Large intestine (tissue), 3 donors: ENCODE data around the gene GLP1R. TPM values are rescaled to one million over a fixed set of nuclear protein-coding genes. Genes with fewer than 3 reads are reported as not detected.

Source experiments
- DNase-seq, 2 donors: peaks; one replicate each; pipeline versions ENCODE4 v3.0.0 to v3.0.0-alpha.2; 2013
- H3K27ac ChIP-seq: one replicate; pipeline ENCODE4 v1.5.1; 2013; ENCODE audit warnings: low read length
- H3K27me3 ChIP-seq: 2 replicates; pipeline ENCODE4 v1.6.1; 2013; ENCODE audit warnings: low read length; ENCODE audit not compliant: control insufficient read depth, insufficient read depth
- H3K36me3 ChIP-seq: 2 replicates; pipeline ENCODE4 v1.6.1; 2013; ENCODE audit warnings: low read length; ENCODE audit not compliant: control insufficient read depth, insufficient read depth
- H3K4me1 ChIP-seq: one replicate; pipeline ENCODE4 v1.6.1; 2013; ENCODE audit warnings: low read length; ENCODE audit not compliant: control insufficient read depth, insufficient read depth
- H3K4me3 ChIP-seq: one replicate; pipeline ENCODE4 v1.5.1; 2013; ENCODE audit warnings: low read length
- H3K9me3 ChIP-seq: one replicate; pipeline ENCODE4 v1.6.1; 2013; ENCODE audit warnings: mild to moderate bottlenecking, low read depth, low read length, moderate library complexity; ENCODE audit not compliant: control insufficient read depth
- WGBS: methylation state at CpG from one replicate; pipeline ENCODE4 v1.1.5; 2013; ENCODE audit warnings: low lambda C conversion rate; ENCODE audit not compliant: insufficient coverage; 5-methylcytosine and 5-hydroxymethylcytosine counted together
- polyA plus RNA-seq: library from polyadenylated mRNA; unstranded; fragments of 120-200 nt; gene quantifications from one replicate; pipeline ENCODE4 v1.2.1, GENCODE V29; 2013

The GLP1R gene
- polyA plus RNA-seq, 1 donor = 0.84 TPM

DNA sequence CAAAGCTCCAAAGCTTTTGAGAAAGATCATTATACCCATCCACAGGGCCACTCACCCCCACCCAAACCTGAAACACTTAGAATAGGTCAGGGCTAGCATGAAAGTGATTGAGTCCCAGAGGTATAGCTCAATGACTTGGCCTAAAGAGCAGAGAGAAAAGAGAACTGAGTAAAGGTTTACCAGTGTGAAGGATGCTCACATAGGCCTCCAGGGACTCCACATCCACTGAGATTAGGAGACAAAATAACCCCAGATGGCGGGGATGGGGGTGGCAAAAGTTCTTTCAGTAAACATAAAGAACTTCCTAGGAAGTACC is 54.2 kb downstream of the GLP1R start:
- H3K27me3 ChIP-seq = no peaks in the 10 kb centered on the region
- H3K36me3 ChIP-seq = peaks cover 19% of the 10 kb centered on the region
- H3K27ac ChIP-seq = no peak overlapping the region
- no peaks in the 10 kb centered on the region for H3K9me3 ChIP-seq
- no CpG with 5 or more reads among the region's 1 CpG for WGBS
- H3K4me1 ChIP-seq = peaks cover 4% of the 10 kb centered on the region
- no peak overlapping the region for H3K4me3 ChIP-seq
- no peak for DNase-seq

DNA sequence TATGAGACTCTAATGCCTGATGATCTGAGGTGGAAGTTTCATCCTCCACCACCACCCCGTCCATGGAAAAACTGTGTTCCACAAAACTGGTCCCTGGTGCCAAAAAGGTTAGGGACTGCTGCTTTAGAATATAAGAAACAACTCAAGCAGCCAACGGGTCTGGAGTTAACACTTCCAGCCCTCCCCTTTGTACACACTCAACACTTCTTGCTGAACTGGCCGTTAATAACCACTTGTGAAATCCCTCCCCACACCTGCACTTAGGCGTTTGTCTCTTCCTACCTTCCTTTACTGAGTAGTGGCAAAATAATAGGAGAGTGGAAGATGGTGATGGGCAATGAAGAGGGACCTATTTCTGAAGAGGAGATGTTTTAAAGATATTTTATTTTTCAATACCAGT is 55.9 kb downstream of the GLP1R start:
- Histone ChIP-seq H3K27me3 (no peaks in the 10 kb centered on the region), H3K9me3 (no peaks in the 10 kb centered on the region), H3K36me3 (peaks cover 29% of the 10 kb centered on the region), H3K27ac (no peak overlapping the region), H3K4me3 (no peak overlapping the region), H3K4me1 (peaks cover 15% of the 10 kb centered on the region)
- no peak for DNase-seq
- WGBS = no CpG with 5 or more reads among the region's 4 CpGs

DNA sequence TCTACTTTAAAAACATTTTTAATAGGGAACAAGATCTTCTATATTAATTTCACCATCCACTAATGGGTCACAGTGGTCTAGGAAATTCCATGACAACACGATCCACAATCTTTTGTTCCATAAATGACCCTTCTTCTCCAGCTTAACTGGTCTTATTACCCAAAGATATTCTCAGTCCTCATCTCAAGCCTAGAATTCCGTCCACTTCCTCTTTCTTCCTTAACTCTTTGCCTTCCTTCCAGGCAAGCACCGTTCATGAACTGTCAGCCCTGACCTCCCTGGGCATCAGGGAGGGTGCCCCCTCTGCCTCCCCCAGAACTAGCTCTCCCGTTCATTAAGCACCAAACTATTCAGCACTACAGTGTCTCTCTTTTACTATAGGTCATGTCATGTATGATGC is 58.5 kb downstream of the GLP1R start:
- H3K4me3 ChIP-seq = no peak overlapping the region
- H3K36me3 ChIP-seq = peaks cover 38% of the 10 kb centered on the region
- H3K9me3 ChIP-seq = no peaks in the 10 kb centered on the region
- H3K27ac ChIP-seq = no peak overlapping the region
- no peaks in the 10 kb centered on the region for H3K27me3 ChIP-seq
- H3K4me1 ChIP-seq = peaks cover 15% of the 10 kb centered on the region
- WGBS = 72% methylated on average over 2 of the region's 4 CpGs
- DNase-seq = no peak

DNA sequence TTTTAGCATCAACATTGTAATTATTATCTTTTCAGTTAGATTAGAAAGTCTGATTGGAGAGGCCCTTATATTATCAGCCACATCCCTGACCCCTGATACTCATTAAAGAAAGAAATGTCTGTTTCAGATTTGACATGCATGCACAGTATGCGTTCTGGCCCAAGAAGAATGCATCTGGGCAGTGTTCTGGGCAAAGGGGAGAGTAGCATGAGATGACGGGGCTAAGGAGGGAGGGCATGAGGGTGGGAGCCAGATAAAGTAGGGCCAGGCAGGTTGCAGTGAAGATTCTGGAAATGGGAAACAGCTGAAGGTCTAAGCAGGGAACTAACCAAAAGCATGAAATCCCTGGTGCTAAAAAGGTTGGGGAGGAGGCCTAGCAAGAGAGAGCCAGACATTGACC is 59.1 kb downstream of the GLP1R start:
- Histone ChIP-seq H3K36me3 (peaks cover 38% of the 10 kb centered on the region), H3K27me3 (no peaks in the 10 kb centered on the region), H3K27ac (peak overlapping the region; percentile 35), H3K4me3 (no peak overlapping the region), H3K4me1 (peaks cover 15% of the 10 kb centered on the region), H3K9me3 (no peaks in the 10 kb centered on the region)
- WGBS = 67% methylated on average over 1 of the region's 2 CpGs
- no peak for DNase-seq

DNA sequence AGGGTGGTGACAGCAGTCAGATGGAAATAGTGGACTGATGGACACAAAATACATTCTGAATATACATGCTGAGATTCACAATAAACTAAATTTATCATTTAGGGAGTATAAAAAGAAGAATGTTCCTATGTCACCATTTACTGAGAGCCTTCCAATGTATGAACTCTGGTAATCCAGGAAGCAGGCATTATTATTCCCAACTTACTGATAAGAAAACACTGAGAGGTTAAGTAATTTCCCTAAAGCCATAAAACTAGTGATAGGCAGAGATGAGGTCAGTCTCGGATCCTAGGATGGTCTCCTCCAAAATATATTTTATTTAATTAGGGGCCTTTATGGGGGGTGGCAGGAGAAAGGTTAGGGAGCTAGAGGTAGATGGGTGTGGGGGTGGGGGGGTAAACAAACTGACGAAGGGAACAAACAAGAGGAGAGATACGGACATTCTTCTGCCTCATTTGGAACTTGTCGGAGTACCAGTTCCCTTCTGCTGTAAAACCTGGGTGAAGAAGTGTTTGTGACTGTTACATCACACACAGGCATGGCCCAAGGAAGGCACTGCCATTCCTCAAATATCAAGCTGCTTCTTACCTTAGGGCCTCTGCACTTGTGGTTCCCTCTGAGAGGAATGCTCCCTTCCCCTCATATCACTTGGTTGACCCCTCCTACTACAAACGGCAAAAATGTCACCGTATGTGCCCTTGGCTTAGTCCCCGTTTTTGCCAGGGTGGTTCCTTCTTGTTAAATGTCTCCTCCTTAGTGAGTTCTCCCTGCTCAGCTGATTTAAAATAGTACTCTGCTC is 59.7 kb downstream of the GLP1R start:
- peak; percentile 32 to 65 for DNase-seq
- Histone ChIP-seq H3K9me3 (no peaks in the 10 kb centered on the region), H3K27me3 (no peaks in the 10 kb centered on the region), H3K36me3 (peaks cover 33% of the 10 kb centered on the region), H3K4me1 (peaks cover 15% of the 10 kb centered on the region), H3K27ac (peak overlapping the region; percentile 35), H3K4me3 (no peak overlapping the region)
- WGBS = 38% methylated on average over 1 of the region's 7 CpGs

DNA sequence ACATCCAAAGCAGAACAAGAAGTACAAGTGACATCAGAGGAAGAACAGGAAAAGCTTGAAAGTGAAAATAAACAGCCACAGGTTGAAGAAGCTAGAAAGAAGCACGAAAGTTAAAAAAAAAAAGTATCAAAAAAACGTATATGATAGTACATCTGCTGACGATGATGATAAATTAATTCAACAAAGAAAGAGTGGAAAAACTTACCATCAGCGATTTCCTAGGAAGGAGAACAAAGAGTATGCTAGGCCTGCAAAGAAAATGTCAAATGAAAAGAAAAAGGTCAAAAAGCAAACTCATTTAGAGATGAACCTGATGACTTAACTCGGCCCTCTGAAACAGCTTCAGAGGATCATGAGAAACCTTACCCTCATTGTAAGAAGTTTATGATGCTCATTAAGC is 62.7 kb downstream of the GLP1R start:
- Histone ChIP-seq H3K9me3 (no peaks in the 10 kb centered on the region), H3K4me1 (peaks cover 20% of the 10 kb centered on the region), H3K36me3 (peaks cover 19% of the 10 kb centered on the region), H3K4me3 (no peak overlapping the region), H3K27ac (no peak overlapping the region), H3K27me3 (no peaks in the 10 kb centered on the region)
- 89% methylated on average over 4 of the region's 5 CpGs for WGBS
- DNase-seq = no peak

DNA sequence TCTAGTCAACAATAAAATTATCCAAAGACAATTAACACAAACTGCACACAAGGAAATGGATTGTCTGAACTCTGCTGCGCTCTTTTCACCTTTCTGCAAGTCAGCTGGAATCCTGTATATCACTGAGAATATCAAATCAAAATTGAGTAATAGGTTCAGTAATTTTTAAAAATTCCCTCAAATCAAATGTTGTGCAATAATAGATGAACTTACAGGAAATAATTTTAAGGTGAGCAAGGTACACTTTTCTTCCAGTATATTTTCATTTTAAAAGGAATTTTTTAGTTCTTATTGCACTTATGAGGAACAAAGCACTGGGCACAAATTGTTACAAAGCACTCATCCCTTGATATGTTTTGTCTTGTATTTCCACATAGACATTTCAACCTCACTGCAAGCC is 65.2 kb downstream of the GLP1R start:
- Histone ChIP-seq H3K4me1 (peaks cover 9% of the 10 kb centered on the region), H3K4me3 (peak overlapping the region; percentile 84), H3K9me3 (no peaks in the 10 kb centered on the region), H3K27me3 (no peaks in the 10 kb centered on the region), H3K36me3 (peaks cover 16% of the 10 kb centered on the region), H3K27ac (no peak overlapping the region)
- no CpG with 5 or more reads among the region's 1 CpG for WGBS
- DNase-seq = peak in 1 of 2 donors; percentile 22

DNA sequence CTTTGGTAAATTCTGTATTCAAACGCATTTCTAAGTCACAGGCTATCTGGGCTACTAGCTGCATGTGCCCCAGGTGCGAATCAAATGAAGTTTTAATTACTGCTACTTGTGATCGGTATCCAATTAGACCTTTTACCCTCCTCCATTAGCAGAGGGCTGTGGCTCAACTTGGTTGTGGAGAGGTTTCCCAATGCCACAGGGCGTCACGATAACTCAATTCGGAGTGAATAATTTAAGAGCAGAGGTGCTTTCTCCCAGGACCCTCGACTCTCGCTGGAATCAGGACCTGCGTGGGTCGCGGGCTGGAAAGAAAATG is 65.8 kb downstream of the GLP1R start:
- H3K4me1 ChIP-seq = peaks cover 5% of the 10 kb centered on the region
- no peak for DNase-seq
- H3K4me3 ChIP-seq = peak overlapping the region; percentile 84
- peak overlapping the region; percentile 99 for H3K27ac ChIP-seq
- no CpG with 5 or more reads among the region's 11 CpGs for WGBS
- no peaks in the 10 kb centered on the region for H3K9me3 ChIP-seq
- peaks cover 11% of the 10 kb centered on the region for H3K36me3 ChIP-seq
- no peaks in the 10 kb centered on the region for H3K27me3 ChIP-seq

DNA sequence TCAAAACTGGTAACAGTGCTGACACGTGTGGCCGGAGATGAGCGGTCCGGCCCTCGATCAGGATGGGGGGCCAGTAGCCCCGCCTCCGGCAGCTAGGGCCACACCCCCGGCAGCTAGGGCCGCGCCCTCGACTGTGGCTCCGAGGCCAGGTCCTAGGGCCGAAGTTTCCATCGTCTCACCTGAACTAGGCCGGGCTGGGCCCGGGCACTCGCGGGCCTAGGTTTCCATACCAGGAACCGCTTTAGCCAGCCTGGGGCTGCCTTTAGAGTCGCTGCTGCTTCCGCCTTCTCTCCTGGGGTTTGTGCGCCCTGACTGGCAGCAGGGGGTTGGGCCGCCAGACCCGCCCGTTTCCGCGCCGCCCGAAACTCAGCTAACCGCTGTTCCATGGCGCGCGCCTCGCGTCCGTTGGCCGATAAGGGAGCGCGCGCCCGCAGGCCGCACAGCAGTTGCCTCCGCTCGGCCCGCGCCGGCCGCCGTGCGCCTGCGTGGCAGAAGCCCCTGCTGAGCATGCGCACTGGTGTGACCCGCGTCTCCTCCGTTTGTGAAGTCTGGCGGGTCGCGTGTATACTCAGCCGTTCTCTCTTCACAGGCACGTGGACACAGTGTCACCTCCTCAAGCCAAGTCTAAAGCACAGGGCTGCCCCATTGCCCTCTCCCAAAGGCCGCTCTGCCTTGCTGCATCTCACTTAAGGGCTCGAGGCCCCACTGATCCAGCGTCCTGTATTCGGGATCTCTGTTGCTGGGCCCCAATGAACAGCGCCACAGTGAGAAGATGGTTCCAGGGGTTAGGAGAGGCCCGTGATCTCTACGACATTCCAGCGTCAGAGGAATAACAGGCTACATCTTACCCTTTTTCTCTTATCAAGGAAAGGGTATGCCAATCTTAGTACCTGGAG is 66.4 kb downstream of the GLP1R start, which contains the start of gene SAYSD1:
Gene SAYSD1, minus strand, starts transcription at position 483 of the 896 bp plus-strand sequence. Its CDS starts 97 bp downstream, at position 386.
- peak within 1 kb of the TSS; percentile 84 for H3K4me3 ChIP-seq
- H3K9me3 ChIP-seq = no peaks in the 10 kb centered on the region
- H3K27me3 ChIP-seq = no peaks in the 10 kb centered on the region
- peaks cover 5% of the 10 kb centered on the region for H3K4me1 ChIP-seq
- H3K27ac ChIP-seq = peak within 1 kb of the TSS; percentile 99
- WGBS = no CpG with 5 or more reads among the region's 68 CpGs
- peaks cover 5% of the 10 kb centered on the region for H3K36me3 ChIP-seq
- peak; percentile 97 to 98 for DNase-seq

DNA sequence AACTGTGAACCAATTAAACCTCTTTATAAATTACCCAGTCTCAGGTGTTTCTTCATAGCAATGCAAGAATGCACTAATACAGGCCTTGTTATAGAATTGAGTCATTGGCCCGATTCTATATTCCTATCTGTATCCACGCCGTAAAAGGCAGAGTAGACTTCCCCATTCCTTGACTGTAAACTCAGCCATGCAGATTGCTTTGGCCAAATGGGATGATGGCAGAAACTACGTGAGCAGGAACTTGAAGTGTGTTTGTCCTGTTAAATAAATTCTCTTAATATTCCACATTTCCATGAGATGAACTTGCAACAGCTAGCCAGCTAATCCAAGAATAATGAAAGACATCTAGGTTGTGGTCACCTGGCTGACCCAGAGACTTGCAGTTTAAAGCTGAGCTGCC is 70.3 kb downstream of the GLP1R start:
- H3K4me3 ChIP-seq = no peak overlapping the region
- H3K9me3 ChIP-seq = no peaks in the 10 kb centered on the region
- H3K27ac ChIP-seq = no peak overlapping the region
- no peak for DNase-seq
- H3K36me3 ChIP-seq = no peaks in the 10 kb centered on the region
- no CpG with 5 or more reads among the region's 4 CpGs for WGBS
- H3K4me1 ChIP-seq = peaks cover 5% of the 10 kb centered on the region
- no peaks in the 10 kb centered on the region for H3K27me3 ChIP-seq
